GM21529 (cell line): ENCODE results near the gene OR10H4.
"Not testable (repeated sequence)": the region's sequence is repeated elsewhere in the genome, so short reads cannot be mapped to it uniquely, and the experiment has no call there.

Experiments used
- ATAC-seq: cut with Tn5 transposase; IDR thresholded peaks from one replicate; pipeline ENCODE4 v1.9.1; 2021; ENCODE audit not compliant: unreplicated experiment

The OR10H4 gene

DNA sequence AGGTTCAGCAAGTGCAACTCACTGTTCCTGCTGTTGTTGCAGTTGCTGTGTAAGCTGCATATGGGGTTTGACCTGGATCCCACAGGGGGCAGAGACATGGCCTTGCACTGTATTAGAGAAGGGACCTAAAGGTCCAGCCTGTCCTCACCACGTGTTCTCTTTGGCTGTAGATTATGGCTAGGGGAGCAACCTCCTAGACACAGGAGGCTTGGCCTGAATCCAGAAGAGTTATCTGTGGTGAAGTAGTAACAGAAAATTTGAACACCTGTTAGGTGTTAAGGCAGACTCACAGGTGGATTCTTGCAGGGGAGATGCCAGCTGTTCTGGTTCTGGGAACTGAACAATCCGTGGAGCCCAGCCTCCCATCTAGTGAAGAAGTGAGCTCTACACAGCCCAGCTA is 11.0 kb upstream of the OR10H4 start:
- no peak for ATAC-seq

DNA sequence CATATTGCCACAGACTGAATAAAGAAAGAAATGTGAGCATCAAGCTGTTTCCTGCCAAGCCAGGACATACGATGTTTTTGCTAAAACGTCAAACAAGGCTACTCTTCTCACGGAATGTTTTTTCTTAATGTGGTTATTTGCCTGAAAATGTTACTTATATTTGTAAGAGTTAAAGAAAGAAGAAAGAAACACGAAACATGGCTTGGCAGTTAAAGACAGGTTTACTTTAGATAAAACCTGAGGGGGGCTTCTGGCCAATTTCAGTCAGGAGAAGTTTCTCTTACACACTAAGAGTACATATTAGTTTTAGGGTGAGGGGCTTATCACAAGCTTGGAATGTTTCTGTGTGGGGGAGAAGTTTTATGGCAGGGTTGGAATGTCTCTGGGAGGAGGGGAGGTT is 4.4 kb upstream of the OR10H4 start:
- ATAC-seq, result no peak

DNA sequence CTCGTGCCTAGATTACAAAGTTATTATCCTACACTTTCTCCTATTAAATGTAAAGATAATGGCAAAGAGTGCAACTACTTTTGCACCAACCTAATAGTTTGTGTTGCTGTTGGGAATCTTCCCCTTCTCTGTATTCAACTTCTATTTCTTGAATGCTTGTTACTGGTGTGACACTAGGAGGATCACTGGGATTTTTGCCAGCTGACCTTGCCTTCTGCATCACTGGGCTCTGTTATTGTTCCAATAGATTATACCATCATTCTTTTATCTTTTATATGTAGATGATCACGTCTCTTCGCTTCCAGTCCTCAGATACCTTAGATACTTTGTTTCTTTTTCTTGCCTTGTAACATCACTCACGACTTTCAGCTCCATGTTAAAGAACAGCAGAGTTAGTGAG is 3.5 kb upstream of the OR10H4 start:
- ATAC-seq, result no peak

DNA sequence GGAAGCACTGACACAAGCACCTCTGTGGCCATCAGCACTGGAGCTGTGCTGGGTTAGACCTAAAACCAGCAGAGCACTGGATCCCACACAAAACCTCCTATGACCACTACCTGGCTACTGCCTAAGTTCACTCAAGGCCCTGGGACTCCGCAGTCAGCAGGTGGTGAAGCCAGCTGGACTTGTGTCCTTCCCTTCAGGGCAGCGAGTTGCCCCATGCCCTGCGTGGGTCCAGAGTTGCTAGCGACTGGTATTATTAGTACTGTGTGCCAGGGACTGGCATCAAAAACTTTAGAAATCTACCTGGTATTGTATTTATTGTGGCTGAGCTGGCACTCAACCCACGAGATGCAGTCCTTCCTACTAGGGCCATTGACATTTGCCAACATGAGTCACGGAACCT is 6.0 kb downstream of the OR10H4 start:
- ATAC-seq, result no peak

- no peak for ATAC-seq
These were observed 13.5 kb downstream of the OR10H4 start for GRCh38 chr19:15962319-15962718.

GRCh38 chr19:15964231-15964630 is 15.4 kb downstream of the OR10H4 start:
- no peak for ATAC-seq

DNA sequence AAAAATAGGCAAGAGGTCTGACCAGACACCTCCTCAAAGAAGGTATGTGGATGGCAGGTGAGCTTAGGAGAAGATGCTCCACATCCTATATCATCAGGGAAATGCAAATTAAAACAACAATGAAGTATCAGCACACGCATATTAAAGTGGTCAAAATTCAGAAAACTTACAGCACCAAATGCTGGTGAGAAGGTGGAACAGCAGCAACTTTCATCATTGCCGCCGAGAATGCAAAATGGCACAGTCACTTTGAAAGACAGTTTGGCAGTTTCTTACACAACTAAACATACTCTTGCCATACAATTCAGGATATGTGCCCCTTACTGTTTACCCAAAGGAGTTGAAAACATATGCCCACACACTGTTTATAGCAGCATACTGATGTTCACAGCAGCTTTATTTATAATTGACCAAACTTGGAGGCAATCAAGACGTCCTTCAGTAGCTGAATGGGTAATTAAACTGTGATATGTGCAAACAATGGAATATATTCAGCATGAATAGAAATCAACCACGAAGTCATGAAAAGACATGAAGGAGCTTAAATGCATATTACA is 22.5 kb downstream of the OR10H4 start:
- no peak for ATAC-seq

- ATAC-seq, result not testable (repeated sequence)
These were observed 23.2 kb downstream of the OR10H4 start for GRCh38 chr19:15972043-15972442.

DNA sequence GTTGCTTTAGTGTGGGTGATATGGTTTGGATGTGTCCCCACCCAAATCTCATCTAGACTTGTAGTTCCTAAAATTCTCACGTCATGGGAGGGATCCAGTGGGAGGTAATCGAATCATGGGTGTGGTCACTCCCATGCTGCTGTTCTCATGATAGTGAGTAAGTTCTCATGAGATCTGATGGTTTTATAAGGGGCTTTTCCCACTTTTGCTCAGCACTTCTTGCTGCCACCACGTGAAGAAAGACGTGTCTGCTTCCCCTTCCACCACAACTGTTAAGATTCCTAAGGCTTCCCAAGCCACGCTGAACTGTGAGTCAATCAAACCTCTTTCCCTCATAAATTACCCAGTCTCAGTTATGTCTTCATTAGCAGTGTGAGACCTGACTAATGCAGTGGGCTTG is 26.0 kb downstream of the OR10H4 start:
- no peak for ATAC-seq

DNA sequence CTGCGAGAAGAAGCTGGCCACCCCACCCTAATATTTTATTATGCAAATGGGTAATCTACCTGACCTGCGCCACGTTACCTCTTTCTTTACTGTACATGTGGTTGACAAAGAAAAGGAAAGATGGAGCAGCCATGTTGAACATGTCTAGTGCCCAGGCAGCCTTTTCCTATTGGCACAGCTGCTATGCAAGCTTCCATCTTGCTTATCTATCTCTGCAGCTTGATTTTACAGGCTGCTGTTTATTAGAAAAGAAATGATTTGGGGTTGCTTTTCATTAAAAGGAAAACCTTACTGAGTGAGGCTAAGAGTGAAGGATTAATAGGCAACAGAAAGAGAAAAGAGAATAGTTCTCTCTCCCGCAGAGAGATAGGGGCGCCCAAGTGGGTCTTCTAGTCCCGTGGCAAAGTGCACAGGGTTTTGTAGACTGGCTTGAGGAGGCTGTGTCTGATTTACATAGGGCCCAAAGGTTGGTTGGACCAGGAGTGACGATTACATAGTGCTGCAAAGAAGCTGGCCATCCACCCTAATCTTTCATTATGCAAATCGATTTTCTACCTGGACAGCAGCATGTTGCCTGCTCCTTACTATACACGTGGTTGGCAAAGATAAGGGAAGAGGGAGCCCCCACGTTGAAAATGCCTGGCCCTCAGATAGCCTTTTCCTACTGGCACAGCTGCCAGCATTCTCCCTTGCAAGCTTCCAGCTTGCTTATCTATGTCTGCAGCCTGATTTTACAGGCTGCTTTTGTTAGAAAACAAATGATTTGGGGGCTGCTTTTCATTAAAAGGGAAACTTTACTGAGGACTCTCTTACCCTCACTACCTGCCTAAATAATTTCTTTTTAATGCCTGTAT is 28.3 kb downstream of the OR10H4 start:
- ATAC-seq, result no peak

- no peak for ATAC-seq
These were observed 28.9 kb downstream of the OR10H4 start for GRCh38 chr19:15977690-15978089.

DNA sequence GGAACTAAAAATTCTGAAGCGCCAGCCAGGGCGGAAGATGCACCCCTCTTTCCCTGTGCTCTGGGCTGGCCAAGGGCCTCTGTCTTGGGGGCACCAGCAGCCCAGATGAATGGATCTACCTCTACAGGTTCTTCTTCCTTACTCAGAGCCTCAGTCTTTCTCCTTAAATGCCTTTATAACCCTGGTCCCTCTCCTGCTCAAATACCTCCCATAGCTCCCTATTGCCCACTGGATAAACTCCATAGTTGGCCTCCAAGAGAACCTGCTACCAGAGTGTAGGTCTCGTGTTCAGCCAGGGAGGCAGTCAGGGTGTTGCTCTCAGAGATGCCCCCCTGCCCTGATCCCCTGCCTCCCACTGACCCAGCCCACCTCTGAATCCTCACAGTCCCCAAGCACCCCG is 30.5 kb downstream of the OR10H4 start:
- no peak for ATAC-seq

GRCh38 chr19:15985831-15986230 is 37.0 kb downstream of the OR10H4 start:
- not testable (repeated sequence) for ATAC-seq

- ATAC-seq, result no peak
These were observed 37.9 kb downstream of the OR10H4 start for GRCh38 chr19:15986701-15987100.

DNA sequence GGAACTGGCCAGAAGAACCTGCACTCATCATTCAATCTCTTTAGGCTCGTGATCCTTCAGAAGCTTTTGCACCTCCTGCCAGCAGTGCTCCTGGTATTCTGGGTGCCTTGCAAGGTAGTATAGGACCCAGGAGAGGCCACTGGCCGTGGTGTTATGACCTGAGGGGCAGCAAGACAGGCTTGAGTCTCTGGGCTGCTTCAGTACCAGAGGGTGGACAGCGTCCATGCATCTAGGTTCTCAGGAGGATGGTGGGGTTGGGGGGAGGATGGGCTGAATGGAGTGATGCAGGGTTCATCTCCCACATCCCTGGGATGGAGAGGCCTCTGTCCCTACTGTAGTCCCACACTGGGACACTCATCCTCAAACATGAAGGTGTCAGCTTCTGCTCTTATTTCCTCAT is 41.1 kb downstream of the OR10H4 start:
- ATAC-seq, result no peak

GRCh38 chr19:15991602-15992001 is 42.8 kb downstream of the OR10H4 start:
- no peak for ATAC-seq

DNA sequence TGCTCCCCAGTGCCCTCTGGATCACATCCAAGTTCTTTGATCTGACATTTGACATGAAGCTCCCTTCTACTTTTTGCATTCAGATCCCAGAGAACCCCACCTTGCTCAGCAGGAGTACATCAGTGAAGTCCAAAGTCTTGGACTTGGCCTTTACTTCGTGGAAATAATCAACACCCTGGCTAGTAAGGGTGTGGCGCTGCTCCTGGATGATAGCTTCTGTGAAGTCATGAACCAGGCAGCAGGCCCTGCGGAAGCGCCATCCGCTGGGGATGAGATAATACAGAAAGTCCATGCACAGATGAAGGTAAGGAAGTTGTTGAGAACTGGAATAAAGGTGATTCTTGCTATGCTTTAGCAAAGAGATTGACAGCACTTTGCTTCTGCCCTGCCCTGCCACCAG is 43.2 kb downstream of the OR10H4 start:
- ATAC-seq, result no peak

GRCh38 chr19:15995536-15995935 is 46.7 kb downstream of the OR10H4 start:
- ATAC-seq, result no peak

- ATAC-seq, result no peak
These were observed 49.4 kb downstream of the OR10H4 start for GRCh38 chr19:15998166-15998565.
